B cell (primary cell): ENCODE data around the gene PCDHGC4. TPM values are rescaled to one million over a fixed set of nuclear protein-coding genes. Genes with fewer than 3 reads are reported as not detected.

ENCODE experiments used
- ATAC-seq: fragments of 200-7000 bp; cut with Tn5 transposase; one replicate; pipeline ENCODE4 v1.10.0; 2021; ENCODE audit warnings: low read depth, mild to moderate bottlenecking, moderate number of reproducible peaks, moderate library complexity
- CTCF ChIA-PET: fragments of 350-600 bp; sonication (Branson Sonifier 250); formaldehyde crosslinking; loops from one replicate; lab custom pipeline; 2021; ENCODE audit warnings: antibody characterized with exemption, inconsistent platforms; lab: Charles Lee
- POLR2A ChIA-PET: fragments of 350-600 bp; sonication (Branson Sonifier 250); formaldehyde crosslinking; loops from one replicate; lab custom pipeline; 2021; ENCODE audit warnings: antibody characterized with exemption; lab: Charles Lee
- DNase-seq: peaks from one replicate; pipeline ENCODE4 v3.0.0; 2013
- H2AFZ ChIP-seq: 2 replicates; pipeline ENCODE4 v1.6.1; 2012; ENCODE audit warnings: mild to moderate bottlenecking, low read depth, low read length; ENCODE audit not compliant: insufficient read depth, poor library complexity, severe bottlenecking
- H3K27ac ChIP-seq, 2 donors: 1 replicate in 1 of 2; 2 replicates in 1 of 2; pipeline ENCODE4 v1.5.1; 2012 to 2013; ENCODE audit warnings: low read length in 2 of 2, mild to moderate bottlenecking in 2 of 2, moderate library complexity in 1 of 2
- H3K27me3 ChIP-seq, 4 experiments: fragments of 200-600 bp in 1 of 4; sonication (generic) in 1 of 4; replicated peaks in 1 of 4; 1 replicate in 2 of 4; 2 replicates in 2 of 4; pipeline versions ENCODE4 v1.6.1 to v1.7.0; 2013 to 2016; ENCODE audit warnings: low read length in 3 of 4, mild to moderate bottlenecking in 2 of 4, mixed read lengths in 1 of 4, moderate library complexity in 1 of 4; ENCODE audit not compliant: insufficient read depth in 4 of 4, control insufficient read depth in 3 of 4; ENCODE audit errors: control extremely low read depth in 1 of 4
- H3K36me3 ChIP-seq, 2 experiments: replicated peaks in 1 of 2; 1 replicate in 1 of 2; 2 replicates in 1 of 2; pipeline versions ENCODE4 v1.6.1 to v1.7.1; 2013; ENCODE audit warnings: low read length in 1 of 2; ENCODE audit not compliant: insufficient read depth in 2 of 2, control insufficient read depth in 1 of 2; ENCODE audit errors: control extremely low read depth in 1 of 2, extremely low read depth in 1 of 2
- H3K4me1 ChIP-seq, 2 donors: fragments of 200-600 bp in 1 of 2; sonication (generic) in 1 of 2; 1 replicate in 1 of 2; 2 replicates in 1 of 2; pipeline versions ENCODE4 v1.5.1 to v1.6.1; 2013 to 2017; ENCODE audit warnings: low read length in 2 of 2; ENCODE audit not compliant: control insufficient read depth in 2 of 2, insufficient read depth in 2 of 2
- H3K4me2 ChIP-seq: replicated peaks from 2 replicates; pipeline ENCODE3; 2012; ENCODE audit warnings: mild to moderate bottlenecking, low read depth, low read length; ENCODE audit not compliant: poor library complexity, severe bottlenecking
- H3K4me3 ChIP-seq, 5 experiments: fragments of 200-600 bp in 1 of 5; sonication (generic) in 1 of 5; 1 replicate in 3 of 5; 2 replicates in 2 of 5; pipeline versions ENCODE4 v1.5.1 to v1.7.0; 2011 to 2016; ENCODE audit warnings: low read length in 4 of 5, mild to moderate bottlenecking in 4 of 5, low read depth in 2 of 5, control low read depth in 1 of 5, moderate library complexity in 1 of 5; ENCODE audit not compliant: insufficient read depth in 1 of 5; ENCODE audit errors: control extremely low read depth in 1 of 5, extremely low read depth in 1 of 5
- H3K79me2 ChIP-seq: fragments of 200-600 bp; sonication (generic); one replicate; pipeline ENCODE4 v1.6.0; 2016; ENCODE audit warnings: low read length; ENCODE audit not compliant: control insufficient read depth, insufficient read depth
- H3K9ac ChIP-seq: fragments of 200-600 bp; sonication (generic); 2 replicates; pipeline ENCODE4 v1.6.1; 2017; ENCODE audit warnings: mild to moderate bottlenecking, low read length, moderate library complexity
- H3K9me3 ChIP-seq, 3 donors: one replicate each; pipeline versions ENCODE4 v1.6.1 to v1.7.1; 2013; ENCODE audit warnings: low read length in 2 of 3; ENCODE audit not compliant: control insufficient read depth in 2 of 3, insufficient read depth in 1 of 3; ENCODE audit errors: control extremely low read depth in 1 of 3
- H4K20me1 ChIP-seq: 2 replicates; pipeline ENCODE4 v1.6.0; 2012; ENCODE audit warnings: mild to moderate bottlenecking, low read length; ENCODE audit not compliant: insufficient read depth, control insufficient read depth, poor library complexity, severe bottlenecking
- H3K27ac Mint-ChIP-seq: one replicate; pipeline ENCODE4 v1.8.0; 2021; ENCODE audit warnings: mixed read lengths
- H3K27me3 Mint-ChIP-seq: one replicate; pipeline ENCODE4 v1.8.0; 2021; ENCODE audit warnings: mixed read lengths
- H3K4me1 Mint-ChIP-seq: one replicate; pipeline ENCODE4 v1.8.0; 2021; ENCODE audit warnings: mixed read lengths
- H3K4me3 Mint-ChIP-seq: one replicate; pipeline ENCODE4 v1.8.0; 2021; ENCODE audit warnings: mixed read lengths
- H3K9me3 Mint-ChIP-seq: one replicate; pipeline ENCODE4 v1.8.0; 2022; ENCODE audit warnings: mixed read lengths; ENCODE audit not compliant: insufficient read depth
- EZH2 ChIP-seq: IDR thresholded peaks from 2 replicates; pipeline ENCODE4 v1.6.1; 2012; ENCODE audit warnings: borderline replicate concordance, low read depth, mild to moderate bottlenecking, moderate library complexity, low read length; ENCODE audit not compliant: insufficient read depth, poor library complexity, severe bottlenecking
- WGBS: methylation state at CpG from one replicate; pipeline ENCODE4 v1.1.5; 2013; ENCODE audit warnings: missing lambda C conversion rate; ENCODE audit not compliant: insufficient coverage; 5-methylcytosine and 5-hydroxymethylcytosine counted together
- intact Hi-C: fragments of 100-400 bp; cut with micrococcal nuclease; formaldehyde crosslinking; loops from one replicate; pipeline ENCODE4 v1.10.0; 2022
- polyA plus RNA-seq: library from polyadenylated mRNA; depleted of rRNA; stranded (reverse); fragments of >200 nt; gene quantifications from 2 replicates; pipeline ENCODE4 v1.2.3, GENCODE V29; 2012
- total RNA-seq, 2 donors: library from RNA; stranded (reverse); fragments of 120-200 nt in 1 of 2; gene quantifications; 1 replicate in 1 of 2; 2 replicates in 1 of 2; pipeline versions ENCODE4 v1.2.3 to v1.2.4, GENCODE V29; 2013 to 2022
- TF ChIP-seq, protein P1 (sequence below): fragments of 200-600 bp; IDR thresholded peaks from one replicate; pipeline ENCODE4 v1.8.0; 2022; ENCODE audit warnings: antibody characterized with exemption, mild to moderate bottlenecking

The PCDHGC4 gene
- total and polyA plus RNA-seq, 2 donors (not counting 1 experiment from before 2014, with no cell fraction given) = 0.09 to 0.42 TPM

DNA sequence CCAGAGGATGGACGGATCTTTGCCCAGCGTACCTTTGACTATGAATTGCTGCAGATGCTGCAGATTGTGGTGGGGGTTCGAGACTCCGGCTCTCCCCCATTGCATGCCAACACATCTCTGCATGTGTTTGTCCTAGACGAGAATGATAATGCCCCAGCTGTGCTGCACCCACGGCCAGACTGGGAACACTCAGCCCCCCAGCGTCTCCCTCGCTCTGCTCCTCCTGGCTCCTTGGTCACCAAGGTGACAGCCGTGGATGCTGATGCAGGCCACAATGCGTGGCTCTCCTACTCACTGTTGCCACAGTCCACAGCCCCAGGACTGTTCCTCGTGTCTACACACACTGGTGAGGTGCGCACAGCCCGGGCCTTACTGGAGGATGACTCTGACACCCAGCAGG lies 5.9 kb downstream of the PCDHGC4 start:
- peaks cover 17 to 21% of the 10 kb centered on the region in 2 donors for H3K4me1 ChIP-seq
- no peaks in the 10 kb centered on the region for H4K20me1 ChIP-seq
- peaks cover 0 to 25% (median 0%) of the 10 kb centered on the region in 3 donors for H3K9me3 ChIP-seq
- WGBS = 88% methylated on average over 7 of the region's 13 CpGs
- peaks cover 0 to 70% (median 24%) of the 10 kb centered on the region in 4 experiments for H3K27me3 ChIP-seq
- H2AFZ ChIP-seq = no peak overlapping the region
- Mint-ChIP-seq H3K4me3 (peak overlapping the region; percentile 68), H3K9me3 (no peaks in the 10 kb centered on the region), H3K27me3 (peaks cover 59% of the 10 kb centered on the region), H3K4me1 (peaks cover 18% of the 10 kb centered on the region), H3K27ac (no peak overlapping the region)
- TF ChIP-seq, protein P1, sequence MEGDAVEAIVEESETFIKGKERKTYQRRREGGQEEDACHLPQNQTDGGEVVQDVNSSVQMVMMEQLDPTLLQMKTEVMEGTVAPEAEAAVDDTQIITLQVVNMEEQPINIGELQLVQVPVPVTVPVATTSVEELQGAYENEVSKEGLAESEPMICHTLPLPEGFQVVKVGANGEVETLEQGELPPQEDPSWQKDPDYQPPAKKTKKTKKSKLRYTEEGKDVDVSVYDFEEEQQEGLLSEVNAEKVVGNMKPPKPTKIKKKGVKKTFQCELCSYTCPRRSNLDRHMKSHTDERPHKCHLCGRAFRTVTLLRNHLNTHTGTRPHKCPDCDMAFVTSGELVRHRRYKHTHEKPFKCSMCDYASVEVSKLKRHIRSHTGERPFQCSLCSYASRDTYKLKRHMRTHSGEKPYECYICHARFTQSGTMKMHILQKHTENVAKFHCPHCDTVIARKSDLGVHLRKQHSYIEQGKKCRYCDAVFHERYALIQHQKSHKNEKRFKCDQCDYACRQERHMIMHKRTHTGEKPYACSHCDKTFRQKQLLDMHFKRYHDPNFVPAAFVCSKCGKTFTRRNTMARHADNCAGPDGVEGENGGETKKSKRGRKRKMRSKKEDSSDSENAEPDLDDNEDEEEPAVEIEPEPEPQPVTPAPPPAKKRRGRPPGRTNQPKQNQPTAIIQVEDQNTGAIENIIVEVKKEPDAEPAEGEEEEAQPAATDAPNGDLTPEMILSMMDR = no peak
- no peak for TF ChIP-seq EZH2
- H3K9ac ChIP-seq = no peak overlapping the region
- H3K4me3 ChIP-seq = no peak overlapping the region
- ChIA-PET POLR2A (no interaction called here), CTCF (interaction anchor here (1.1 to 2.9 kb wide), 2 partner anchors 17 to 60 kb away, joined by 3 to 9 read pairs; partner anchors contain the start of gene PCDHGA12)
- ATAC-seq (no peak), DNase-seq (no peak)
- no peaks in the 10 kb centered on the region for H3K36me3 ChIP-seq
- intact Hi-C loops = no loop called here
- H3K27ac ChIP-seq = no peak overlapping the region
- H3K79me2 ChIP-seq = no peaks in the 10 kb centered on the region
- H3K4me2 ChIP-seq = no peak overlapping the region
